Measurements from ENCODE around the gene CATSPER4. TPM values are rescaled to one million over a fixed set of nuclear protein-coding genes. Genes with fewer than 3 reads are reported as not detected.

The CATSPER4 gene
- total RNA-seq, 1 experiment from 2014 or later = not detected

Other genes starting within 250 kb of the CATSPER4 start
- 8.4 and 11.5 TPM in 2 replicates for gene PAFAH2, start 192.5 kb upstream of the CATSPER4 start, total RNA-seq (2022)
- gene EXTL1, start 168.8 kb upstream of the CATSPER4 start, total RNA-seq (2022) = not detected in 2 replicates
- not detected in 2 replicates for gene SLC30A2, start 144.5 kb upstream of the CATSPER4 start, total RNA-seq (2022)
- not detected in 2 replicates for gene TRIM63, start 123.0 kb upstream of the CATSPER4 start, total RNA-seq (2022)
- 11.4 and 11.9 TPM in 2 replicates for gene PDIK1L, start 78.8 kb upstream of the CATSPER4 start, total RNA-seq (2022)
- not detected in 2 replicates for gene FAM110D, start 31.5 kb upstream of the CATSPER4 start, total RNA-seq (2022)
- gene C1orf232, start 21.6 kb upstream of the CATSPER4 start, total RNA-seq (2022) = not detected in 2 replicates
- gene ZNF593, start 20.7 kb upstream of the CATSPER4 start, total RNA-seq (2022) = 22.2 and 23.1 TPM in 2 replicates
- not detected in 2 replicates for gene ZNF593OS, start 18.8 kb upstream of the CATSPER4 start, total RNA-seq (2022)
- 28.1 and 30.6 TPM in 2 replicates for gene CNKSR1, start 13.1 kb upstream of the CATSPER4 start, total RNA-seq (2022)
- 19.9 and 24.6 TPM in 2 replicates for gene CEP85, start 43.6 kb downstream of the CATSPER4 start, total RNA-seq (2022)
- 74.6 and 107 TPM in 2 replicates for gene SH3BGRL3, start 89.5 kb downstream of the CATSPER4 start, total RNA-seq (2022)
- 24.0 and 32.0 TPM in 2 replicates for gene UBXN11, start 116.0 kb downstream of the CATSPER4 start, total RNA-seq (2022)
- gene CD52, start 127.4 kb downstream of the CATSPER4 start, total RNA-seq (2022) = not detected in 2 replicates
- 6.4 and 17.6 TPM in 2 replicates for gene CRYBG2, start 163.5 kb downstream of the CATSPER4 start, total RNA-seq (2022)
- not detected in 2 replicates for gene ZNF683, start 182.1 kb downstream of the CATSPER4 start, total RNA-seq (2022)
- gene LIN28A, start 220.2 kb downstream of the CATSPER4 start, total RNA-seq (2022) = not detected in 2 replicates
- 32.8 and 42.8 TPM in 2 replicates for gene DHDDS, start 241.7 kb downstream of the CATSPER4 start, total RNA-seq (2022)

Measured in Calu3 (cell line).